OCI-LY1 (cell line): ENCODE results near the gene SLFN5.

ENCODE experiments used
- H2AFZ ChIP-seq: fragments of 200-600 bp; sonication (generic), shearing (Covaris generic); 2 replicates; pipeline ENCODE4 v1.6.0; 2014; ENCODE audit warnings: antibody characterized with exemption, mild to moderate bottlenecking, low read length
- H3F3A ChIP-seq: fragments of 200-600 bp; sonication (generic), shearing (Covaris generic); 2 replicates; pipeline ENCODE4 v1.6.0; 2014; ENCODE audit warnings: mild to moderate bottlenecking, antibody characterized with exemption, low read length, moderate library complexity; ENCODE audit not compliant: insufficient read depth
- H3K27ac ChIP-seq: fragments of 200-600 bp; sonication (generic); 2 replicates; pipeline ENCODE4 v1.5.1; 2014; ENCODE audit warnings: low read length, mixed run types, mild to moderate bottlenecking, low read depth; ENCODE audit not compliant: poor library complexity, severe bottlenecking
- H3K27me3 ChIP-seq: fragments of 200-600 bp; sonication (generic); 2 replicates; pipeline ENCODE4 v1.6.0; 2014; ENCODE audit warnings: antibody characterized with exemption, mild to moderate bottlenecking, low read length, moderate library complexity; ENCODE audit not compliant: insufficient read depth
- H3K36me3 ChIP-seq: fragments of 200-600 bp; sonication (generic); 2 replicates; pipeline ENCODE4 v1.6.1; 2014; ENCODE audit warnings: mild to moderate bottlenecking, antibody characterized with exemption, low read length, moderate library complexity, mixed read lengths; ENCODE audit not compliant: insufficient read depth
- H3K4me1 ChIP-seq: fragments of 200-600 bp; sonication (generic); 2 replicates; pipeline ENCODE4 v1.5.1; 2014; ENCODE audit warnings: mild to moderate bottlenecking, low read length, moderate library complexity; ENCODE audit not compliant: insufficient read depth, severe bottlenecking
- H3K4me2 ChIP-seq: fragments of 200-600 bp; sonication (generic), shearing (Covaris generic); 2 replicates; pipeline ENCODE4 v1.6.1; 2014; ENCODE audit warnings: low read length
- H3K4me3 ChIP-seq: fragments of 200-600 bp; sonication (generic); 2 replicates; pipeline ENCODE4 v1.5.1; 2014; ENCODE audit warnings: low read length, low read depth, mild to moderate bottlenecking, mixed read lengths; ENCODE audit not compliant: poor library complexity, severe bottlenecking
- H3K79me2 ChIP-seq: fragments of 200-600 bp; shearing (Covaris generic); 2 replicates; pipeline ENCODE4 v1.6.1; 2016; ENCODE audit warnings: mixed run types, low read length, mixed read lengths; ENCODE audit not compliant: insufficient read depth
- H3K9ac ChIP-seq: fragments of 200-600 bp; sonication (generic), shearing (Covaris generic); 2 replicates; pipeline ENCODE4 v1.6.1; 2014; ENCODE audit warnings: mild to moderate bottlenecking, low read length, mixed read lengths
- H3K9me2 ChIP-seq: fragments of 200-600 bp; sonication (generic), shearing (Covaris generic); 2 replicates; pipeline ENCODE4 v1.6.1; 2014; ENCODE audit warnings: low read depth, mild to moderate bottlenecking, low read length, mixed read lengths
- H3K9me3 ChIP-seq: fragments of 200-600 bp; shearing (Covaris generic); 2 replicates; pipeline ENCODE4 v1.6.1; 2014; ENCODE audit warnings: low read length, mixed read lengths
- H4K20me1 ChIP-seq: fragments of 200-600 bp; sonication (generic), shearing (Covaris generic); 2 replicates; pipeline ENCODE4 v1.6.0; 2016; ENCODE audit warnings: mild to moderate bottlenecking, low read length; ENCODE audit not compliant: insufficient read depth
- EZH2 ChIP-seq: fragments of 200-600 bp; sonication (generic), shearing (Covaris generic); IDR thresholded peaks from 2 replicates; pipeline ENCODE4 v1.8.0; 2017; ENCODE audit warnings: borderline replicate concordance, mixed run types, mild to moderate bottlenecking, antibody characterized with exemption, low read length, moderate library complexity, mixed read lengths
- TF ChIP-seq, protein P1 (sequence below): fragments of 200-600 bp; sonication (generic), shearing (Covaris generic); IDR thresholded peaks from 2 replicates; pipeline ENCODE4 v1.5.1; 2017; ENCODE audit warnings: mild to moderate bottlenecking, antibody characterized with exemption, low read length, moderate library complexity, mixed read lengths

Gene SLFN5

DNA sequence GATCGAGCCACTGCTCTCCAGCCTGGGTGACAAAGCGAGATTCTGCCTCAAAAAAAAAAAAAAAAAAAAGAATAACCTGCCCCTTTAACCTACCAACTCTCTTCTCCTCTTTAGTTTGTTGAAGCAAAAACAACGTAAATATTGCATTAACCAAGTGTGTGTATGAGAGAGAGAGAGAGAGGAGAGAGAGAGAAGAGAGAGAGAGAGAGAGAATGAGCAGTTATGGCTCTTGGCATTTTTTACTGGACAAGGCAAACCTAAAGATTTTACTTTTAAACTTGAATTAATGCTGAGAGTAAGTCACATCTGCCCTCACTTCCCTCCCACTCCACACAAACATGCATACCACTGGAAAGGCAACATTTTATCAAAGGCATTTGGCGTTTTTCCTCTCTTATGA lies 3.0 kb upstream of the SLFN5 start:
- H3K27ac ChIP-seq, result no peak overlapping the region
- no peak overlapping the region for H2AFZ ChIP-seq
- H3K4me1 ChIP-seq, result peaks cover 22% of the 10 kb centered on the region
- H3K9me2 ChIP-seq, result no peaks in the 10 kb centered on the region
- no peak overlapping the region for H3K9ac ChIP-seq
- H3K9me3 ChIP-seq, result no peaks in the 10 kb centered on the region
- H3K79me2 ChIP-seq, result no peaks in the 10 kb centered on the region
- H4K20me1 ChIP-seq, result no peaks in the 10 kb centered on the region
- H3F3A ChIP-seq, result no peaks in the 10 kb centered on the region
- H3K36me3 ChIP-seq, result no peaks in the 10 kb centered on the region
- H3K4me2 ChIP-seq, result no peak overlapping the region
- H3K27me3 ChIP-seq, result no peaks in the 10 kb centered on the region
- H3K4me3 ChIP-seq, result no peak overlapping the region
- TF ChIP-seq, protein P1, sequence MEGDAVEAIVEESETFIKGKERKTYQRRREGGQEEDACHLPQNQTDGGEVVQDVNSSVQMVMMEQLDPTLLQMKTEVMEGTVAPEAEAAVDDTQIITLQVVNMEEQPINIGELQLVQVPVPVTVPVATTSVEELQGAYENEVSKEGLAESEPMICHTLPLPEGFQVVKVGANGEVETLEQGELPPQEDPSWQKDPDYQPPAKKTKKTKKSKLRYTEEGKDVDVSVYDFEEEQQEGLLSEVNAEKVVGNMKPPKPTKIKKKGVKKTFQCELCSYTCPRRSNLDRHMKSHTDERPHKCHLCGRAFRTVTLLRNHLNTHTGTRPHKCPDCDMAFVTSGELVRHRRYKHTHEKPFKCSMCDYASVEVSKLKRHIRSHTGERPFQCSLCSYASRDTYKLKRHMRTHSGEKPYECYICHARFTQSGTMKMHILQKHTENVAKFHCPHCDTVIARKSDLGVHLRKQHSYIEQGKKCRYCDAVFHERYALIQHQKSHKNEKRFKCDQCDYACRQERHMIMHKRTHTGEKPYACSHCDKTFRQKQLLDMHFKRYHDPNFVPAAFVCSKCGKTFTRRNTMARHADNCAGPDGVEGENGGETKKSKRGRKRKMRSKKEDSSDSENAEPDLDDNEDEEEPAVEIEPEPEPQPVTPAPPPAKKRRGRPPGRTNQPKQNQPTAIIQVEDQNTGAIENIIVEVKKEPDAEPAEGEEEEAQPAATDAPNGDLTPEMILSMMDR, result no peak
- TF ChIP-seq EZH2, result no peak

DNA sequence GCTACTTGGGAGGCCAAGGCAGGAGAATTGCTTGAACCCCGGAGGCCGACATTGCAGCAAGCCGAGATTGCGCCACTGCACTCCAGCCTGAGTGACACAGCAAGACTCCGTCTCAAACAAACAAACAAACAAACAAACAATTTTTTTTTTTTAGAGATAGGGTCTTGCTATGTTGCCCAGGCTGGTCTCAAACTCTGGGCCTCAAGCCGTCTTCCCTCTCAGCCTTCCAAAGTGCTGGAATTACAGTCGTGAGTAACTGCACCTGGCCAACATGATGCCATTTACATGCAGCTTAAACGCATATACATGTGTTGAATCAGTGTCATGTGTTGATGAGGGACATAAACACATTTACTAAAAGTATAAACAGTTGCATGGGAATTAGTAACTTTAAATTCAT lies 2.0 kb upstream of the SLFN5 start:
- Histone ChIP-seq H3K9me3 (no peaks in the 10 kb centered on the region), H4K20me1 (no peaks in the 10 kb centered on the region), H3K36me3 (no peaks in the 10 kb centered on the region), H3K4me3 (no peak overlapping the region), H2AFZ (no peak overlapping the region), H3K9ac (no peak overlapping the region), H3K27me3 (no peaks in the 10 kb centered on the region), H3K79me2 (no peaks in the 10 kb centered on the region), H3K4me1 (peaks cover 22% of the 10 kb centered on the region), H3K9me2 (no peaks in the 10 kb centered on the region), H3F3A (no peaks in the 10 kb centered on the region), H3K4me2 (no peak overlapping the region), H3K27ac (no peak overlapping the region)
- TF ChIP-seq, protein P1, result no peak
- TF ChIP-seq EZH2, result no peak

DNA sequence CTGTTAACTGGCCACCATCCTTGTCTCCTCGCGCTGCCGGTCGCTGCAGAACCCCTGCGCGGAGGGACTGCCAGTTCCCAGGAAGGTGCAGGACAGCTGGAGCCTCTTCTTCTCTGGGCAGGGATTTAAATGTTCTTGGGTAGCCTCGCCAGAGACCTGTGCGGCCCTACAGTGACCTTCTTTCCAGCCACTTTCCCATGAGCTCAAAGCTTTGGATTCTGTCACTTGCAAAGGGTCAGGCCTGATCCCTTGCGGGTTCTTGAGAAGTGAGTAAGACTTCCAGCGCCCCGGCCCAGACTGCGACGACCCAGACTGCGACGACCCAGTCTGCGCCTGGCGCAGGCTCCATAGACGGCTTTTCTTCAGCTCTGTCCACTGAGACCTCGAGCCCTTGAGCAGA lies 1.4 kb upstream of the SLFN5 start:
- Histone ChIP-seq H3K9me2 (no peaks in the 10 kb centered on the region), H3F3A (no peaks in the 10 kb centered on the region), H3K9ac (no peak overlapping the region), H4K20me1 (no peaks in the 10 kb centered on the region), H3K27ac (no peak overlapping the region), H3K79me2 (no peaks in the 10 kb centered on the region), H3K4me1 (peaks cover 22% of the 10 kb centered on the region), H3K4me3 (no peak overlapping the region), H3K36me3 (no peaks in the 10 kb centered on the region), H3K4me2 (no peak overlapping the region), H3K9me3 (no peaks in the 10 kb centered on the region), H2AFZ (no peak overlapping the region), H3K27me3 (no peaks in the 10 kb centered on the region)
- TF ChIP-seq, protein P1, result no peak
- no peak for TF ChIP-seq EZH2
